K562 (cell line): ENCODE data around the gene ERAL1. TPM values are rescaled to one million over a fixed set of nuclear protein-coding genes. Genes with fewer than 3 reads are reported as not detected.

Source experiments
- CREBBP ChIP-seq: IDR thresholded peaks from one replicate; pipeline ENCODE4 v1.6.1; 2012; ENCODE audit warnings: low read depth, mild to moderate bottlenecking, control low read depth, inconsistent platforms, low read length
- CREM ChIP-seq: IDR thresholded peaks from 2 replicates; pipeline ENCODE4 v1.6.1; 2014; ENCODE audit warnings: antibody characterized with exemption, low read depth
- GATAD2A ChIP-seq: fragments of 450-650 bp; IDR thresholded peaks from 2 replicates; pipeline ENCODE4 v1.6.1; 2017
- KDM1A ChIP-seq, 2 experiments: fragments of 450-650 bp; IDR thresholded peaks; 2 replicates each; pipeline ENCODE4 v1.6.1; 2016; ENCODE audit warnings: mild to moderate bottlenecking in 2 of 2
- L3MBTL2 ChIP-seq: fragments of 450-650 bp; IDR thresholded peaks from 2 replicates; pipeline ENCODE4 v1.6.1; 2016; ENCODE audit warnings: mild to moderate bottlenecking, moderate library complexity
- MYC ChIP-seq, 2 experiments: fragments of 250-450 bp in 1 of 2; sonication (Bioruptor Pico) in 1 of 2; IDR thresholded peaks; 2 replicates each; pipeline versions ENCODE4 v1.5.1 to v1.6.1; 2012 to 2021; ENCODE audit warnings: low read depth in 2 of 2, borderline replicate concordance in 1 of 2, improper control_type of control experiment in 1 of 2, low read length in 1 of 2, mild to moderate bottlenecking in 1 of 2, moderate library complexity in 1 of 2
- NKRF ChIP-seq: fragments of 450-650 bp; IDR thresholded peaks from 2 replicates; pipeline ENCODE4 v1.6.1; 2016; ENCODE audit warnings: borderline replicate concordance
- TEAD1 ChIP-seq, 2 experiments: fragments of 450-650 bp in 1 of 2; sonication (generic) in 1 of 2; formaldehyde crosslinking; IDR thresholded peaks; 2 replicates each; pipeline versions ENCODE4 v1.4.0 to v1.8.0; 2020 to 2022; ENCODE audit warnings: mild to moderate bottlenecking in 2 of 2, missing genetic modification reagents in 1 of 2
- ZEB2 ChIP-seq: fragments of 450-650 bp; IDR thresholded peaks from 2 replicates; pipeline ENCODE4 v1.6.1; 2016
- ZNF717 ChIP-seq: fragments of 250-450 bp; sonication (Bioruptor Pico); IDR thresholded peaks from 2 replicates; pipeline ENCODE4 v1.5.0; 2021
- ZNF76 ChIP-seq: fragments of 250-450 bp; sonication (Bioruptor Pico); IDR thresholded peaks from 2 replicates; pipeline ENCODE4 v1.4.0; 2020; ENCODE audit warnings: mild to moderate bottlenecking, moderate library complexity, borderline replicate concordance
- polyA plus RNA-seq, 8 experiments: library from polyadenylated mRNA; depleted of rRNA in 4 of 8; stranded (reverse) in 5 of 8; unstranded in 3 of 8; fragments of >200 nt; fragmentation: Nextera tagmentation in 2 of 8; fragmentation: Illumina TruSeq in 1 of 8; extraction: Ambion mirVana in 2 of 8; extraction: Trizol in 1 of 8; gene quantifications; 2 replicates each; pipeline versions ENCODE4 v1.2.1 to v1.2.3, GENCODE V29; 2011 to 2014; ENCODE audit warnings: inconsistent platforms in 1 of 8, missing spikeins in 1 of 8
- total RNA-seq, 7 experiments: library from RNA; depleted of rRNA in 6 of 7; stranded (reverse); fragments of >200 nt in 6 of 7; fragmentation: Illumina TruSeq in 2 of 7; extraction: Trizol in 2 of 7; gene quantifications; 2 replicates each; pipeline versions ENCODE4 v1.2.1 to v1.2.3, GENCODE V29; 2011 to 2021; ENCODE audit warnings: low replicate concordance in 1 of 7
- TF ChIP-seq, protein P1 (sequence below): fragments of 250-450 bp; sonication (Bioruptor Pico); IDR thresholded peaks from 2 replicates; pipeline ENCODE4 v1.4.0; 2020
- TF ChIP-seq, protein P2 (sequence below), 3 experiments: fragments of 200-800 bp in 1 of 3; sonication (Bioruptor generic) in 1 of 3; sonication (generic) in 1 of 3; formaldehyde crosslinking in 1 of 3; IDR thresholded peaks; 2 replicates each; pipeline versions ENCODE4 v1.6.1 to v1.8.0; 2016 to 2022; ENCODE audit warnings: mild to moderate bottlenecking in 2 of 3, missing compliant biosample characterization in 2 of 3, missing genetic modification characterization in 2 of 3, missing genetic modification reagents in 1 of 3
- TF ChIP-seq, protein P3 (sequence below): fragments of 450-650 bp; IDR thresholded peaks from 2 replicates; pipeline ENCODE4 v1.6.1; 2017; ENCODE audit warnings: antibody characterized with exemption
- TF ChIP-seq, protein P4 (sequence below): sonication (generic); formaldehyde crosslinking; IDR thresholded peaks from 2 replicates; pipeline ENCODE4 v1.9.0; 2022; ENCODE audit warnings: mild to moderate bottlenecking, missing genetic modification reagents

ERAL1 gene
- total and polyA plus RNA-seq, 9 of the 15 experiments (the other 6 are each of a cell fraction or from before 2014, with no cell fraction given): 37.5 to 351 (median 106) TPM

GRCh38 chr17:28812748-28813377, 42.0 kb upstream of the ERAL1 start (continued):
- no peak for TF ChIP-seq CREBBP
- TF ChIP-seq MYC (IDR thresholded peaks at IDR 0.05; ENCODE audit: low read depth, low read length): peak; percentile 44; the same call in 1 of the 2 replicates
- TF ChIP-seq MYC (CRISPR knock-in tag; IDR thresholded peaks at IDR 0.05; ENCODE audit: borderline replicate concordance, low read depth): no peak
- TF ChIP-seq, protein P1, sequence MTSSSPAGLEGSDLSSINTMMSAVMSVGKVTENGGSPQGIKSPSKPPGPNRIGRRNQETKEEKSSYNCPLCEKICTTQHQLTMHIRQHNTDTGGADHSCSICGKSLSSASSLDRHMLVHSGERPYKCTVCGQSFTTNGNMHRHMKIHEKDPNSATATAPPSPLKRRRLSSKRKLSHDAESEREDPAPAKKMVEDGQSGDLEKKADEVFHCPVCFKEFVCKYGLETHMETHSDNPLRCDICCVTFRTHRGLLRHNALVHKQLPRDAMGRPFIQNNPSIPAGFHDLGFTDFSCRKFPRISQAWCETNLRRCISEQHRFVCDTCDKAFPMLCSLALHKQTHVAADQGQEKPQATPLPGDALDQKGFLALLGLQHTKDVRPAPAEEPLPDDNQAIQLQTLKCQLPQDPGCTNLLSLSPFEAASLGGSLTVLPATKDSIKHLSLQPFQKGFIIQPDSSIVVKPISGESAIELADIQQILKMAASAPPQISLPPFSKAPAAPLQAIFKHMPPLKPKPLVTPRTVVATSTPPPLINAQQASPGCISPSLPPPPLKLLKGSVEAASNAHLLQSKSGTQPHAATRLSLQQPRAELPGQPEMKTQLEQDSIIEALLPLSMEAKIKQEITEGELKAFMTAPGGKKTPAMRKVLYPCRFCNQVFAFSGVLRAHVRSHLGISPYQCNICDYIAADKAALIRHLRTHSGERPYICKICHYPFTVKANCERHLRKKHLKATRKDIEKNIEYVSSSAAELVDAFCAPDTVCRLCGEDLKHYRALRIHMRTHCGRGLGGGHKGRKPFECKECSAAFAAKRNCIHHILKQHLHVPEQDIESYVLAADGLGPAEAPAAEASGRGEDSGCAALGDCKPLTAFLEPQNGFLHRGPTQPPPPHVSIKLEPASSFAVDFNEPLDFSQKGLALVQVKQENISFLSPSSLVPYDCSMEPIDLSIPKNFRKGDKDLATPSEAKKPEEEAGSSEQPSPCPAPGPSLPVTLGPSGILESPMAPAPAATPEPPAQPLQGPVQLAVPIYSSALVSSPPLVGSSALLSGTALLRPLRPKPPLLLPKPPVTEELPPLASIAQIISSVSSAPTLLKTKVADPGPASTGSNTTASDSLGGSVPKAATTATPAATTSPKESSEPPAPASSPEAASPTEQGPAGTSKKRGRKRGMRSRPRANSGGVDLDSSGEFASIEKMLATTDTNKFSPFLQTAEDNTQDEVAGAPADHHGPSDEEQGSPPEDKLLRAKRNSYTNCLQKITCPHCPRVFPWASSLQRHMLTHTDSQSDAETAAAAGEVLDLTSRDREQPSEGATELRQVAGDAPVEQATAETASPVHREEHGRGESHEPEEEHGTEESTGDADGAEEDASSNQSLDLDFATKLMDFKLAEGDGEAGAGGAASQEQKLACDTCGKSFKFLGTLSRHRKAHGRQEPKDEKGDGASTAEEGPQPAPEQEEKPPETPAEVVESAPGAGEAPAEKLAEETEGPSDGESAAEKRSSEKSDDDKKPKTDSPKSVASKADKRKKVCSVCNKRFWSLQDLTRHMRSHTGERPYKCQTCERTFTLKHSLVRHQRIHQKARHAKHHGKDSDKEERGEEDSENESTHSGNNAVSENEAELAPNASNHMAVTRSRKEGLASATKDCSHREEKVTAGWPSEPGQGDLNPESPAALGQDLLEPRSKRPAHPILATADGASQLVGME (CRISPR knock-in tag): 0 out of 2 replicates have a peak, but pooled peaks have one; percentile 50
- TF ChIP-seq ZNF717 (CRISPR knock-in tag): no peak
- peak; percentile 43; the same call in 1 of the 2 replicates for TF ChIP-seq NKRF
- TF ChIP-seq, protein P2, sequence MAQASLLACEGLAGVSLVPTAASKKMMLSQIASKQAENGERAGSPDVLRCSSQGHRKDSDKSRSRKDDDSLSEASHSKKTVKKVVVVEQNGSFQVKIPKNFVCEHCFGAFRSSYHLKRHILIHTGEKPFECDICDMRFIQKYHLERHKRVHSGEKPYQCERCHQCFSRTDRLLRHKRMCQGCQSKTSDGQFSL (CRISPR knock-in tag; IDR thresholded peaks at IDR 0.05): peak; percentile 58
- TF ChIP-seq, protein P2 (tag; IDR thresholded peaks at IDR 0.05): peak in 1 of 2 experiments; percentile 99; a peak in 2 of 4 replicates
- 0 out of 2 replicates have a peak, but pooled peaks have one; percentile 44 for TF ChIP-seq L3MBTL2
- peak; percentile 41 for TF ChIP-seq ZEB2
- TF ChIP-seq KDM1A (IDR thresholded peaks at IDR 0.05): peak in 1 of 2 experiments; percentile 28; a peak in 2 of 4 replicates
- no peak for TF ChIP-seq ZNF76
- TF ChIP-seq TEAD1 (CRISPR knock-in tag; IDR thresholded peaks at IDR 0.05): peak in 1 of 2 experiments; percentile 65; a peak in 1 of 4 replicates
- TF ChIP-seq, protein P3, sequence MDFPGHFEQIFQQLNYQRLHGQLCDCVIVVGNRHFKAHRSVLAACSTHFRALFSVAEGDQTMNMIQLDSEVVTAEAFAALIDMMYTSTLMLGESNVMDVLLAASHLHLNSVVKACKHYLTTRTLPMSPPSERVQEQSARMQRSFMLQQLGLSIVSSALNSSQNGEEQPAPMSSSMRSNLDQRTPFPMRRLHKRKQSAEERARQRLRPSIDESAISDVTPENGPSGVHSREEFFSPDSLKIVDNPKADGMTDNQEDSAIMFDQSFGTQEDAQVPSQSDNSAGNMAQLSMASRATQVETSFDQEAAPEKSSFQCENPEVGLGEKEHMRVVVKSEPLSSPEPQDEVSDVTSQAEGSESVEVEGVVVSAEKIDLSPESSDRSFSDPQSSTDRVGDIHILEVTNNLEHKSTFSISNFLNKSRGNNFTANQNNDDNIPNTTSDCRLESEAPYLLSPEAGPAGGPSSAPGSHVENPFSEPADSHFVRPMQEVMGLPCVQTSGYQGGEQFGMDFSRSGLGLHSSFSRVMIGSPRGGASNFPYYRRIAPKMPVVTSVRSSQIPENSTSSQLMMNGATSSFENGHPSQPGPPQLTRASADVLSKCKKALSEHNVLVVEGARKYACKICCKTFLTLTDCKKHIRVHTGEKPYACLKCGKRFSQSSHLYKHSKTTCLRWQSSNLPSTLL: no peak
- TF ChIP-seq CREM: peak; percentile 63; the same call in 1 of the 2 replicates
- TF ChIP-seq GATAD2A: 0 out of 2 replicates have a peak, but pooled peaks have one; percentile 12
- TF ChIP-seq, protein P4, sequence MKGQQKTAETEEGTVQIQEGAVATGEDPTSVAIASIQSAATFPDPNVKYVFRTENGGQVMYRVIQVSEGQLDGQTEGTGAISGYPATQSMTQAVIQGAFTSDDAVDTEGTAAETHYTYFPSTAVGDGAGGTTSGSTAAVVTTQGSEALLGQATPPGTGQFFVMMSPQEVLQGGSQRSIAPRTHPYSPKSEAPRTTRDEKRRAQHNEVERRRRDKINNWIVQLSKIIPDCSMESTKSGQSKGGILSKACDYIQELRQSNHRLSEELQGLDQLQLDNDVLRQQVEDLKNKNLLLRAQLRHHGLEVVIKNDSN (CRISPR knock-in tag): peak; percentile 14; the same call in 1 of the 2 replicates
